GM21360 (cell line): ENCODE measurements around the gene MAFB.

Experiments
- ATAC-seq: cut with Tn5 transposase; IDR thresholded peaks from one replicate; pipeline ENCODE4 v1.9.1; 2021; ENCODE audit warnings: mild to moderate bottlenecking, moderate library complexity; ENCODE audit not compliant: unreplicated experiment

Gene MAFB

GRCh38 chr20:40682104-40682981 is 6.7 kb downstream of the MAFB start:
- ATAC-seq: no peak

GRCh38 chr20:40681684-40682083 is 7.4 kb downstream of the MAFB start:
- ATAC-seq: no peak

GRCh38 chr20:40681165-40681564 is 7.9 kb downstream of the MAFB start:
- ATAC-seq: no peak

GRCh38 chr20:40680161-40680959 is 8.7 kb downstream of the MAFB start:
- peak; percentile 86 for ATAC-seq

- no peak for ATAC-seq
Measured at GRCh38 chr20:40679184-40679583, 9.9 kb downstream of the MAFB start.

GRCh38 chr20:40678286-40678875 is 10.7 kb downstream of the MAFB start:
- ATAC-seq: no peak

GRCh38 chr20:40677343-40677924 is 11.6 kb downstream of the MAFB start:
- ATAC-seq: no peak

- ATAC-seq: no peak
Measured at GRCh38 chr20:40676491-40677269, 12.4 kb downstream of the MAFB start.

- no peak for ATAC-seq
Measured at GRCh38 chr20:40675599-40676221, 13.3 kb downstream of the MAFB start.

GRCh38 chr20:40673442-40673841 is 15.6 kb downstream of the MAFB start:
- ATAC-seq: no peak

GRCh38 chr20:40672095-40672494 is 16.9 kb downstream of the MAFB start:
- no peak for ATAC-seq

GRCh38 chr20:40670253-40670652 is 18.8 kb downstream of the MAFB start:
- ATAC-seq: no peak

- ATAC-seq: no peak
Measured at GRCh38 chr20:40669692-40670091, 19.3 kb downstream of the MAFB start.

- no peak for ATAC-seq
Measured at GRCh38 chr20:40668449-40669228, 20.4 kb downstream of the MAFB start.

GRCh38 chr20:40667503-40667902 is 21.5 kb downstream of the MAFB start:
- no peak for ATAC-seq

- ATAC-seq: no peak
Measured at GRCh38 chr20:40666336-40666735, 22.7 kb downstream of the MAFB start.

GRCh38 chr20:40664891-40665290 is 24.1 kb downstream of the MAFB start:
- no peak for ATAC-seq

GRCh38 chr20:40663991-40664880 is 24.8 kb downstream of the MAFB start:
- no peak for ATAC-seq
